PC-9 (cell line): ENCODE results near the gene EVL.

Experiments used
- EZH2 ChIP-seq: fragments of 200-600 bp; sonication (generic); IDR thresholded peaks from 2 replicates; pipeline ENCODE4 v1.8.0; 2017; ENCODE audit warnings: antibody characterized with exemption, low read depth
- TF ChIP-seq, protein P1 (sequence below): fragments of 200-600 bp; sonication (generic); conservative IDR thresholded peaks from 2 replicates; pipeline ENCODE4 v1.6.1; 2017; ENCODE audit warnings: mixed run types, antibody characterized with exemption, mild to moderate bottlenecking, moderate library complexity

DNA sequence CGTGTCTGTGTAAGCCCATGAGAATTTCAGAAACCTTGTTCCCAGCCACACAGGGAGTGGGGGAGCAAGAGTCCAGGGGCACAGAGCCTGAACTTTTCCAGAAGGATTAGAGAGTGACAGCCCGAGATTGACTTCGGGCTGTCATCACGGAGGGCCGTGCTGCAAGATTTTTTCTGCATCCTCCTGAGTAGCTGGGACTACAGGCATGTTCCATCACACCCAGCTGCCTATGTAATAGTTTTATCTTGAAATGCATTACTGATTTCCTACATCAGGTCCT is 14.4 kb downstream of the EVL start:
- TF ChIP-seq, protein P1, sequence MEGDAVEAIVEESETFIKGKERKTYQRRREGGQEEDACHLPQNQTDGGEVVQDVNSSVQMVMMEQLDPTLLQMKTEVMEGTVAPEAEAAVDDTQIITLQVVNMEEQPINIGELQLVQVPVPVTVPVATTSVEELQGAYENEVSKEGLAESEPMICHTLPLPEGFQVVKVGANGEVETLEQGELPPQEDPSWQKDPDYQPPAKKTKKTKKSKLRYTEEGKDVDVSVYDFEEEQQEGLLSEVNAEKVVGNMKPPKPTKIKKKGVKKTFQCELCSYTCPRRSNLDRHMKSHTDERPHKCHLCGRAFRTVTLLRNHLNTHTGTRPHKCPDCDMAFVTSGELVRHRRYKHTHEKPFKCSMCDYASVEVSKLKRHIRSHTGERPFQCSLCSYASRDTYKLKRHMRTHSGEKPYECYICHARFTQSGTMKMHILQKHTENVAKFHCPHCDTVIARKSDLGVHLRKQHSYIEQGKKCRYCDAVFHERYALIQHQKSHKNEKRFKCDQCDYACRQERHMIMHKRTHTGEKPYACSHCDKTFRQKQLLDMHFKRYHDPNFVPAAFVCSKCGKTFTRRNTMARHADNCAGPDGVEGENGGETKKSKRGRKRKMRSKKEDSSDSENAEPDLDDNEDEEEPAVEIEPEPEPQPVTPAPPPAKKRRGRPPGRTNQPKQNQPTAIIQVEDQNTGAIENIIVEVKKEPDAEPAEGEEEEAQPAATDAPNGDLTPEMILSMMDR: no peak
- TF ChIP-seq EZH2: no peak
